GM18907 (cell line): ENCODE measurements around the gene NSRP1.
"Not testable (repeated sequence)": the region's sequence is repeated elsewhere in the genome, so short reads cannot be mapped to it uniquely, and the experiment has no call there.

ENCODE experiments used
- ATAC-seq: cut with Tn5 transposase; IDR thresholded peaks from one replicate; pipeline ENCODE4 v1.9.1; 2021; ENCODE audit warnings: mild to moderate bottlenecking, moderate library complexity; ENCODE audit not compliant: unreplicated experiment

Gene NSRP1

GRCh38 chr17:30219833-30220232 is 103.2 kb downstream of the NSRP1 start:
- no peak for ATAC-seq

GRCh38 chr17:30220414-30220813 is 103.8 kb downstream of the NSRP1 start:
- no peak for ATAC-seq

DNA sequence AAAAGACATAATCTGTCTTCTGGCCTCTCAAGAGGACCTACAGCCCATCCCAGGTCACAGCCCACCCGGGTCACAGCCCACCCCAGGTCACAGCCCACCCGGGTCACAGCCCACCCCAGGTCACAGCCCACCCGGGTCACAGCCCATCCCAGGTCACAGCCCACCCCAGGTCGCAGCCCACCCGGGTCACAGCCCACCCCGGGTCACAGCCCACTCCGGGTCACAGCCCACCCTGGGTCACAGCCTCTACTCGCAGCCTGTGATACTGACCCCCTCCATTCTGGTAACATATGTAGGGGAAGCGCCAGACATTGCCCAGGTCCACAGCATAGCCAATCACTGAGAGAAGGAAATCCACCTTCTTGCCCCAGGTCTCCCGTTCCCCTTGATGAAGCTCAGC is 104.7 kb downstream of the NSRP1 start:
- no peak for ATAC-seq

DNA sequence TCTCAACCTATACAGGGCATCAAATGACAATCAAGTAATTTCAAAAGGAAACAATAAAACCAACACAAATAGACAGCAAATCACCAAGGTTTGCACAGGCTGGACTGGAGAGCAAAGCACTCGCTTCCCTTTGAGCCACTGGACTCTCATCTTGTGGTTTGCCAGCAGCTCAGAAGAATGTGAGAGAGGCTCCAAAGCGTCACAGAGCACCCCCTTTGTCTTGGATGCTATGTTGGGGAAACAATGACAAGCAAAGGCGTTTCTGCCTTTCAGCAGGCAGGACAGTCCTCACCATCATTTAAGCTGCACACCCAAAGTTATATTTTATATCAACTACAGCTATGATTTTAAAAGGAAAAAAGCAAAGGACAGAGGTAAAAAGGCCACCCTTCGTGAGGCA is 105.6 kb downstream of the NSRP1 start:
- no peak for ATAC-seq

DNA sequence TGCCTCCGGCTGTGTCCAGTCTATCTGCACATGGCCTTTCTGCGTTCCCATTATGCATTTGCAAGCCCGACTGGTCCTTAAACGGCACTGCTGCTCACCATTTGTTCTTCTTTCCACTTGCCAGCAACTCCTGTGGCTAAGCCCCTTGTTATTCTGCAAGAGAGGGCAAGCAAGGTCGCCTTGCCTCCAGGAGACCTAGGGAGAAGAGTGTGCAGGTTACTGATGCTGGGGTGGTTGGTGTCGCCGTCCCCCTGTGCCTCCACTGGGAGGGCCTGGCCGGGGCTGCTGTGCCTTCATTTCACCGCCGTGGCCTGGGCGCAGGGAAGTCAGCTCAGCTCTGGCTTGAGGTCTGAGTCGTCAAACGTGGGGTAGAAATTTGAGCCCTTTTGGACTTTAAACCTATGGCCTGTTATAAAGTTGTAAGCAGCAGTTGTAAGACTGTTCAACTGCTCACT is 106.1 kb downstream of the NSRP1 start:
- no peak for ATAC-seq

- no peak for ATAC-seq
Observed at GRCh38 chr17:30224419-30224960, 107.9 kb downstream of the NSRP1 start.

DNA sequence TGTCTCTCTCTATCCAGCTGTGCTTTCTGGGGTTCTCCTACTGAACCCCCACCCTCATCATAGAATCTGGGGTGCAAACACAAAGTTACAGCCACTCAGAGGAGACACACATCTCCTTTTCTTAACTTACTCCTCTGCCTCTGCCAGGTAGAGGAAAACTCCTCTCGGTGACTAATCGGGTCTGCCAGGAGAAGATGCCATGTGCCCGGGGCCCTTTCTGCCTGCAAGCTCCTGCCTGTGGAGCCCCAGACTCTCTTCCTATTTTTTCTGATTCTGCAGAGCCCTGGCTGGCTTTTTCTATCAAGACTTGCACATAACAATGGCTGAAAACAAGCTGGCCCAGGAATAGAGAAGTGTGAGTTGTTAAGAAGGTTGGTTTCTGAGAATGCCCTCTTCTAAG is 108.5 kb downstream of the NSRP1 start:
- ATAC-seq = no peak

- no peak for ATAC-seq
Observed at GRCh38 chr17:30225919-30226553, 109.4 kb downstream of the NSRP1 start.

- ATAC-seq = no peak
Observed at GRCh38 chr17:30226878-30227277, 110.3 kb downstream of the NSRP1 start.

DNA sequence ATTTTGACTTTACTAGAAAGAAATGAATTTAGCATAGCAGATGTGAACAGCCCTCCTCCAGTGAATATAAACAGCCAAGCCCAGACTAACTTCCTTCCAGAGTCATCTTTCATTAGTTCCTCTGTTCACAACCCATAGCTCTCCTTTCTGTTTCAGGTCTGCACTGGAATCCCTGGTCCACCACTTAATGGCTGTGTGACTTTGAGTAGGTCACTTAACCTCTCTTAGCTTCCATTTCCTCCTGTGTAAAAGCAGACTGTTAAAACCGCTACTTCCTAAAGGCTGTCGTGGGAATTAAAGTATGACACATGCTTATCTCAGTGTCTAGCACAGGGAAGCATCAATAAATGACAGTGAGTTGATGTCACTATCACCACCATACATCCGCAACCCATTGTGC is 111.4 kb downstream of the NSRP1 start:
- no peak for ATAC-seq

DNA sequence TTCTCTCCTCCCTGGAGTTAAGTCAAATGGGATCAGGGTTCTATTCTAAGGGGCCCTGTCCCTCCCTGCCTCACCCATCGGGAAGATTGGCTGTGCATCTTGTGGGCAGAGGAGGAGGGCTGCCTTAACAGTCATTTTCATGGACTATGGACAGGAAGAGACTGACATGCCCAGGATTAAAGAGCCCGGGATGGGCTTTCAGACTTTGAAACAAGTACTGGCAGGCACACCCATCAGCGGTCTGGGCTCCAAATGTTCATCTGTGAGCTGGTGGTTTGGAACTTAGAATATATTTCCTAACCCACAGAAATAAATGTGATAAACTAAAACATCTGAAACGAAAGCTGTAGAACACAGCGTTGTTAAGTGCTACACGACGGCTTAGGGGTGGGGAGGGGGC is 112.4 kb downstream of the NSRP1 start:
- no peak for ATAC-seq

DNA sequence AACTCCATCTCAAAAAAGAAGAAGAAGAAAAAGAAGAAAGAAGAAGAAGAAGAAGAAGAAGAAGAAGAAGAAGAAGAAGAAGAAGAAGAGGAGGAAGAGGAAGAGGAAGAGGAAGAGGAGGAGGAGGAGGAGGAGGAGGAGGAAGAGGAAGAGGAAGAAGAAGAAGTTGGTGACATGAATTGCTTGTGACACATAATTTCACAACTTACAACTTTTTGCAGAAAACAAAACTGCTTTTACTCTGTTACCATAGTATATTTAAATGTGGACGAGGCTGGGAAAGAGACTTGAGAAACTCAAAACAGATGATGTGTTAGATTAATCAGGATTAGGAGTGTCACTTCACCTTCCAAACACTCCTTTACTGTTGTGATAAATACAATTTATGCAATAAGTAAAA is 113.4 kb downstream of the NSRP1 start:
- not testable (repeated sequence) for ATAC-seq

- no peak for ATAC-seq
Observed at GRCh38 chr17:30230596-30231125, 114.0 kb downstream of the NSRP1 start.

DNA sequence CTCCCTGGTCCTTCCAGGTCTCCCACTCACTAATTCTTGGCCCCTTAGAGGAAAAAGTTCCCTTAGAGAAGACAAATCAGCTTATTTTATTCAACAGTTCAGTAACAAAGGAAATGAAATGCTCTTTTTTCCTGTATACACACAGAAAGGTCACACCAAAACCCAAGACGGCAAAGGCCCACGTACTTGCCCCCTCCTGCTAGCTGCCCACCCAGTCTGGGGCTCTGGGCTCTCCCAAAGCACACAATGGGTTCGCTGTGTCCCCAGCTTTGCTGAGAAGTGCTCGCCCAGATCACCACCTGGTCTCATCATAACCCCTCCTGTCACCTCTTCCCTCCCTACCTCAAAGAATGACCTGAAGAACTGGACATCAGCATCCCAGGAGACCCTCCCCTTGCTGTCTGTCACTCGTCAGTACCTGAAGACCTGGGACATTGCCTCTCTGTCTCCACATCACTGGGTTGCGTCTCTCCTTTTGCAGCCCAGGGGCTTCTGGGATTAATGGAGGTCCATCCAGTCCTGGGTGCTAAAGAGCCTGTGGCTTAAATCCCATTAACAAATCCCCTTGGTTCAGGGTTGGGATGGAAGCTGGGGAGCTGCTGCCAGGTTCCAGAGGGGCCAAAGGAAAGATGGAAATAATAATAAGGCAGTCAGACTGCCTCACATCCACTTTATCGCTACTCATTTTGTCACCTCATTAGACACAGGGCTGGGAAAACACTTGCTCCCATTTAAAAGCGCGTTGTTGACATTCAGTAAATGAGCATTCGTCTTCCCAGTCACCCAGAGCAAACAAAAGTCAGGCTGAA is 115.6 kb downstream of the NSRP1 start:
- no peak for ATAC-seq

- ATAC-seq = no peak
Observed at GRCh38 chr17:30232824-30233427, 116.3 kb downstream of the NSRP1 start.

- no peak for ATAC-seq
Observed at GRCh38 chr17:30234296-30234695, 117.7 kb downstream of the NSRP1 start.

GRCh38 chr17:30234964-30235363 is 118.3 kb downstream of the NSRP1 start:
- ATAC-seq = no peak

DNA sequence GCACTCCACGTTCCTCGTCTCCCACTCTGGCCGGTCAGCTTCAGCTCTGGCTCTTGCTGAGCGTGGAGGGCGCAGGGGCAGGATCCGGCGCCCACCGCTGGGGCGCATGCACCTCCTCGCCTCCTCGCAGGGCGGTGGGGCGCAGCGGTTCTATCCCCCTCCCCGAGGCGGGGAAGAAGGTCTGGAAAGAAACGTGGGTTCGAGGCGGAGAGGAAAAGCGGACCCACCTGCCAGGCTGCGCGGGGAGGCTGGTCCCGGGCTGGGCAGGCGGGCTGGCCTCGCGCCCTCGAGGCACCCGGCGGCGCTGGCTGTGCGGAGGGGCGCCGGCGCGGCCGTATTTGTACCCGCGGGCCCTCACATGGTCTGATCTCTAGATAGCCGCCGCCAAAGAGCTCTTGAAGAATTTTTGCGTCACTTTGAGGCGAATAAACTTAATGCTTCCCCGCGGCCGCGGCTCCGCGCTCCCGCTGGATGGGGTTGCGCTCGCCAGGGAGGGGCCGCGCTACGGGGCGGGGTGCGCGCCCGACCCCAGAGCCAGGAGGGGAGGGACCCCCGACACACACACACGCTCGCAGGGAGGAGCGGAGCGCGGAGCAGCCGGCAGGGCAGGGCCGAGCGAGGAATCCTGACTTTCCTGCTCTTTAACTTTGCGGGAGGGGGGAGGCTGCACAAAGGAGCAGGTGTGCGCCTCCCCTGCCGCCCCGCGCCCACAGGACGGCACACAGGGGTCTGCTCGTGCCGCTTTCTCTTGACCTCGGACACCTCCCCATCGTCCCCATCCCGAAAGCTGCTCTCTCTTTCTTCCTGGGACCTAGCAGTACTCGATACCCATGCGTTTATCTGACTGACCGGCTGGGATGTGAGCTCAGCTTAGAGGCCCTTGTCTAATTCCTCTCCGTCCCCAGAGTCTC is 119.0 kb downstream of the NSRP1 start, which contains the start of gene SLC6A4:
Gene SLC6A4, minus strand, starts transcription at position 312 of the 911 bp plus-strand sequence. CDS start 13,739 bp downstream, outside the sequence.
- ATAC-seq = no peak
